GM18867 (cell line): ENCODE data around the gene RASSF10.
"Not testable (repeated sequence)": the region's sequence is repeated elsewhere in the genome, so short reads cannot be mapped to it uniquely, and the experiment has no call there.

ENCODE experiments used
- ATAC-seq: cut with Tn5 transposase; IDR thresholded peaks from one replicate; pipeline ENCODE4 v1.9.1; 2021; ENCODE audit warnings: mild to moderate bottlenecking, moderate library complexity; ENCODE audit not compliant: unreplicated experiment

The RASSF10 gene

DNA sequence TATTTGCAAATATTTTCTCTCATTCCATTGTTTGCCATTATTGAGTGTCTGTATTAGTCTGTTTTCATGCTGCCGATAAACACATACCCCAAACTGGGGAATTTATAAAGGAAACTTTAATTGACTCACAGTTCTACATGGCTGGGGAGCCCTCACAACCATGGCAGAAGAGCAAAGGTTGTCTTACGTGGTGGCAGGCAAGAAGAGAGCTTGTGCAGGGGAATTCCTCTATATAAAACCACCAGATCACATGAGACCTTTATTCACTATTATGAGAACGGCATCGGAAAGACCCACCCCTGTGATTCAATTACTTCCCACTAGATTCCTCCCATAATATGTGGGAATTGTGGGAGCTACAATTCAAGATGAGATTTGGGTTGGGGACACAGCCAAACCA is 10.2 kb downstream of the RASSF10 start:
- ATAC-seq: no peak

DNA sequence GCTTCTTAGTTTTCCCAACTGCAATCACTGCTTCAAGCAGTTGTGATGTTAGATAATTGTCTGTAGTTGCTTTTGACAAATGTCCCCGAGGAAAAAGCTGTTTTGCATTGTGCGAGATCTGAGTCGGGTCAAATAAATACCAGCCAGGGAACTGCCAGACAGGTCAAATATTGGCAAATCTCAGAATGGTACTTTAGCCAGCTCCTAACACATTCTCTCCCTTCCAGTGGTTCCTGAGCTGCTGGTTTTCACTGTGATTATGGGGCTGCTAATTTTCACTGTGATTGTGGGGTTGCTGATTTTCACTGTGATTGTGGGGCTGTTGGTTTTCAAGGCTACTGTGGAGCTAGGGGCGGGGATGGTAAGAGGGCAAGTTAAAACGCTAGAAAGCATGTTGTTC is 14.3 kb downstream of the RASSF10 start:
- no peak for ATAC-seq

DNA sequence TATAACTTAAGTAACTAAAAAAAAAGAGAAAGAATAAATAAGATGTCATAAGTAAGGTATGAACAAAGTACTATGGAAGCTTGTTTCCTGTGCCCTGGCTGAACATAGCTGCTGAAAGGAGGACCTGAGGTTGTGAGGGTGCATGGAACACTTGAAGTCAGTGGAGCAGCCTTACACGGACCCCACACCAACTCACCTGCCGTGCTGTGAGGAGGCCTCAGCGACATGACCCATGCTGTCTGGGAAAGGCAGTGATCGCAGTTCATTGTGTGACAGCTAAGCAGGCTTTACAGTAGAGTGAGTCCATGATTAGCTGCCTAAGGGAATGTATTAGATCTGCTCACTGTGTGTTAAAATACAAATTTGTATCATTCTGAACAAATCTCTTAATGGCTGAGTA is 17.6 kb downstream of the RASSF10 start:
- ATAC-seq: no peak

DNA sequence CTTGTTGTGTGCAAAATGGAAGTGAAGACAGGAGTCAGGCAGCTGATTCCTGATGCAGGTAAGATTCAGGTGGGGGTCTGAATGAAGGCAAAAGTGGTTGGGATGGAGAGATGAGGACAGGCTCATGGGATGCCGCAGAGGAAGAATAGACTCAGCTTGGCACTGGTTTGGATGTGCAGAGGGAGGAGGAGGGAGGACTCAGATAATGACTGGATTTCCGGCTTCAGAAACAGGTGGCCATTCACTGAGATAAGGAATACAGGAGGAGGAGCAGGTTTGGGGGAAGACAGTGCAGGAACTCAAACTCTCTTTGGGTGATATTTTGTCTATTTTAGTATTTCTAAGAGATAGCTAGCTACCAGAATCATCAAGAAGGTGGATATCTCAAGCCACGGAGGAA is 19.2 kb downstream of the RASSF10 start:
- ATAC-seq: no peak

DNA sequence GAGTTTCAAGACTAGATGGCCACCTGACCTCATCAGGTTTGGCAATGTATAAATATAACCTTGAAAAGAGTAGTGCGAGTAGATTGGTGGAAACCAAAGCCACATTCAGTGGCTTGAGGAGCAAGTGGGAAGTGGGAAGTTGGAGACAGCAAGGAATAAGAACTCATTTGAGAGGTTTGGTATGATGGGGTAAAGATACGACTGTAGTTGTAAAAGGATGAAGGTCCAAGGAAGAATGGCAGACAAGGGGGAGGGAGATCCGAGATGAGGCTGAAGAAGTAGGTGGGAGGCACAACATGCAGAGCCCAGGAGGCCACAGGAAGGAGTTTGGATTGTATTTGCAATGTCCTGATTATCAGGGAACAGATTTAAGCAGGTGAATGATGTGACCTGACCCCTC is 20.8 kb downstream of the RASSF10 start:
- ATAC-seq: no peak

DNA sequence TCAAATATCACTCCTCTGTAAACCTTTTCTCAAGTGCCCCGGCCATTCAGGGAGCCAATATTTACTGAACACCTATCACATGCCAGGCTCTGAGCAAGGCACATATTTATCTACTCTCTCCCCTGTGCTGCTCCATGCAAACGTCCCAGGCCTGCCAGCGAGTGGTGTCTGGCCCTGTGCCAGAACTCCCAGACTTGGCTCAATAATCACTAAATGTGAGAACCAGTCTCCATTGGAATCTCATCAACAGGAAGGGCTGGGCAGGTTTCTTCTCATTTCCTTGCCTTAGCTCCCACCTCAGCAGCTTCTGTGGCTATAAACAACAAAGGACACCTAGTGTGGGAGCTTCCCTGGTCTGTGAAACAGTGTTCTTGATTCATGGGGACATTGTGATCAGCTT is 21.7 kb downstream of the RASSF10 start:
- no peak for ATAC-seq

DNA sequence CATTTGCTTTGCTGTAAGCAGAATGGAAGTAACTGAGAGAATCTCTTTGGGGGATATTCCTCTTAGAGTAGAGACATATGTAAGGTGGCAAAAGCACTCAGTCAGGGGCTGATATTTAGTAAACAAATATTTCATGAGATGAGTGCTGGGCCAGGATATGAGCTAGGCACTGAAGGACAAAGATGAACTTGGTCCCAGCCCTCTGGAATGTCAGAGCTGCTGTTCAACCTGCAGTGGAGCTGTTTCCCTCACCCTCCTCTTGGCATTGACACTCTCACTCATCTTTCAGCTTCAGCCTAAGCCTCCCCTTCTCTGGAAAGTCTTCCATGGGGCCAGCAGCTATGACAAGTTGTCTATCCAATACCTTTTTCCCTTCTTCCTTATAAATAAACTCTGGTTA is 22.2 kb downstream of the RASSF10 start:
- ATAC-seq: no peak

DNA sequence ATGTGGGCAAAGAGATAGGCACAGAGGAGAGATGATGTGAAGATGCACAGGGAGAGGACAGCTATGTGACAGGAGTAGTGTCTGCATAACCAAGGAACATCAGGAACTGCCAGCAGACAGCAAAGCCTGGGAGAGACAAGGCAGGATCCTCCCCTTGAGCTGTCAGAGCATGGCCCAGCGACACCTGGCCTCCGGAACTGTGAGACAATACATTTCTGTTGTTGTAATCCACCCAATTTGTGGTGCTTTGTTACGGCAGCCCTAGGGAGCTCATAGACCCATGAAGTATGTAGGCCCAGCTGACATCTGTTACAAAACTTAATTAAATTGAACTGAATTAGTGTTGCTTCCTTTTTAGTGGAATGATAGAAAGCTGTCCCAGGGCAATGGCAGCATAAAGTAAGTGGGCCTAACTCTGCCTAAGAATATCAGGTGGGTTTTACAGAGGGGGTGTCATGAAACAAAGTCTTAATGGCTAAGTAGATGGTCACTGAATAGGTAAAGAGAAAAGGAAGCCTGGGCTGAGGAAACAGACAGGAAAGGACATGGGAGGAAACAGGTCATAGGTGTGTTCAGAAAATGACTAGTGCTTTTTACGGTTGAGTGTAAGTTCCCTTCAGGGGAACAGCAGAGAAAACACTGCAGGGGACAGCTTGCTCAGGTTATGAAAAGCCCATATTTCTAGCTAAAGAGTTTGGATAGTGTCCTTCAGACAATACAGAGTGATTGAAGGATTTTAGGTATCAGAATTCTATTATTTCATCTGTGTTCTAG is 24.8 kb downstream of the RASSF10 start:
- no peak for ATAC-seq

DNA sequence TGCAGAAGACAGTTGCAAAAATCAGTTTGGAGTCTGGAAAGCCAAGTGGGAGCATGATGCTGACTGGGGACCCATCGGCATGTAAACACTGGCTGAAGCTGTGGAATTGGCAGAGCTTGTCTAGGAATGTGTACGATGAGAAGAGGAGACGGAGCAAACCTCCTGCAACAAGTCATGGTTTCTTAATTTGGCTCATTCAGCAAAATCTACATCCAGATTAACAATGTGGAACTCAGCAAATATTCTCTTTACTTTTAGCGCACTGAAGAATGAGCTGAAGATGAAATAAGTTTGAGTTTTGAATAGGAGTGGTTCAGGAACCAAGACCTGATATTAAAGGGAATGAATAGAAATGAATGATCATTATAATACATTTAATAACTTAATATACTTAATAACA is 26.6 kb downstream of the RASSF10 start:
- ATAC-seq: no peak

DNA sequence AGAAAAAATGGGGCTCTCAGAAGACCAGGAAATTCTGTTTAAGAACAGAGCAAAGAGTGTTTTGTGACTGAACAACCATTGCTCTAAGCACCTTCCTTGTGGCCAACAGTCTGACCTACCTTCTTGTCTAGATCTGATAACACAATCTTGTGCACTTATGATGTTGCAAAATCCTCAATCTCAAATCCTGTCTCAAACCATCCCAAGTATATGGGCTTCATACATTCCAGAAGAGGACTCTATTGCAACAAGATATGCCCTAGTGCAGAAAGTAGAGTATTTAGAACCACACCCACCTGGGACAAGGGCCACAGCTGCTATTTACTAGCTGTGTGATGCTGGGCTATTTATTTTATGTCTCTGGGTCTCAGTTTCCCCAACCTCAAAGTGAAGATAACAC is 27.1 kb downstream of the RASSF10 start:
- ATAC-seq: no peak

DNA sequence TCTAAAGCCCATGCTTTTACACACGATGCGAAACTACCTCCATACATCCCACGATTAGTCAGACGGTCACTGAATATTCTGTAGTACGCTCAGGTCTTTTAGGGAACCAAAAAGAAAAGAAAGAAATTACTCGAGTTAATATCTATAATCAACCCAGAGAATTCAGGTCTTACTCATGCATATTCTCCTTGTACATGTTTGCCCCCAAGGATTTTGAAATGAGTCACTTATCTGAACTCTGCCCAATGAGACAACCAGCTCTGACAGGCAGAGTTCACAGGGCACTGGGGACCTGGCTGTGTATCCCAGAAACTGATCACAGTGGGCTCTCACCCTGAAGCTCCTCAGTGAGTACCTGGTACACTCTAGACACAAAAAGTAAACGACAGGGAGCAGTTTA is 29.2 kb downstream of the RASSF10 start:
- no peak for ATAC-seq

DNA sequence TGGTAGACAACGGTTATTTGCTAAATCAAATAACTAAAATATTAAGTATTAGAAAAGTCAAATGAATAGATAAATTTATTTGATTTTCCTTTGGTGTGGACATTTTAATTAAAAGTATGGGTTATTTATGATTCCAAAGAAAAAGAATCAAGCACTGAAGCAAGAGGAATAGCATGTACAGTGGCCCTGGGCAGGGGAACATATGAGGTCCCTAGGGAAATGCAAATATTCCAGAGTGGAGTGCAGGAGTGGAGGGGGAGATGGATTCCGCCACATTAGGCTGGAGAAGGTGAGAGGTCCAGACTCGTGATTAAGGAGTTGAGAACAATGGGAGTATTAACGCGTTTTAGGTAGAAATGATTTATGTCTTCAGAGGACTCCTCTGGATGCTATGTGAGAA is 30.0 kb downstream of the RASSF10 start:
- no peak for ATAC-seq

DNA sequence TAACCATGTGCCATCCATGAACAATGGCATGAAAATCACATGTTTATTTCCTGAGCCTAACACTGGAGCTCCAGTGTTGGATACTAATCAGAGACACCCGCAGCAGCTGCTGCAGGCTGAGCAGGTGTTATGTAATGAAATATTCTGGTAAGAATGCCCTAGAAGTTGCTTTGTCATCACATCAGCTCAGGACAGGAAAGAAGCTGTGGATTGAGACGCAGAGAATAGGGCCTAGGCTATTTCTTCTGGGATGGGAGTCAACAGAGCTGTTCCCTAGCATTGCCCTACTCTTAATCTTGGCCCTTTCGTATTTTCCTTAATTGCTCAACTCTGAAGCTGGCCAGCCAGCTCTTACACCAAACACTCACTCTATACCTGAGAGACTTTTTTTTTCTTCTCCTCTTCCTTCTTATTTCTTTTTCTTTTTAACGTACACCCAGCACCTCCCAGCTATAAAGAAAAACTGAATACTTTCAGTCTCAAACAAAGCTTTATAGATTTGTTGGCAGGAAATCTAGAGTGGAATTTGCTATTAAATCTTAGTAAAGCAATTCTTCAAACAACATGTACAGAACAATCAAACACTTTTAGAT is 31.9 kb downstream of the RASSF10 start:
- ATAC-seq: no peak

DNA sequence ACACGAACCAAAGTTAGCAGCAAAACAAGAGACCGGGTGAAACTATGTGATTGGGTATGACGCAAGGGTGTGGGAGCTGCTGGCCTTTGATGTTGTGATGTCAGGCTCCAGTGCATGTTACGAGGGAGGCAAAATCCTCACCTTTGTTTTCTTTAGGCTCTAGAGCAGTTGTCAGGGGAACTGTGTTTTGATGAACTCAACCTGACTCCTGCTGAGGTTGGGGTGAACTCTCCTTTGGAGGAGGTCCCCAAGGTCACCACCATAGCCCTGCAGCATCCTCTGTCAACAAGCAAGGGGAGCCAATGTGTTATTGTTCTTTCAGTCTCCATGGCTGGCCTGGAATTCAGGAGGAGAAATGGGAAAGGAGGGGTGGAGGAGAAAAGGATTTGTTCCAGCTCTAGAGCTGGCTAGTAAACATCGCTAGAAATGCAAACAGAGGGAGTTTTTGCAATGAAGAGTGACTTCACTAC is 33.8 kb downstream of the RASSF10 start:
- no peak for ATAC-seq

DNA sequence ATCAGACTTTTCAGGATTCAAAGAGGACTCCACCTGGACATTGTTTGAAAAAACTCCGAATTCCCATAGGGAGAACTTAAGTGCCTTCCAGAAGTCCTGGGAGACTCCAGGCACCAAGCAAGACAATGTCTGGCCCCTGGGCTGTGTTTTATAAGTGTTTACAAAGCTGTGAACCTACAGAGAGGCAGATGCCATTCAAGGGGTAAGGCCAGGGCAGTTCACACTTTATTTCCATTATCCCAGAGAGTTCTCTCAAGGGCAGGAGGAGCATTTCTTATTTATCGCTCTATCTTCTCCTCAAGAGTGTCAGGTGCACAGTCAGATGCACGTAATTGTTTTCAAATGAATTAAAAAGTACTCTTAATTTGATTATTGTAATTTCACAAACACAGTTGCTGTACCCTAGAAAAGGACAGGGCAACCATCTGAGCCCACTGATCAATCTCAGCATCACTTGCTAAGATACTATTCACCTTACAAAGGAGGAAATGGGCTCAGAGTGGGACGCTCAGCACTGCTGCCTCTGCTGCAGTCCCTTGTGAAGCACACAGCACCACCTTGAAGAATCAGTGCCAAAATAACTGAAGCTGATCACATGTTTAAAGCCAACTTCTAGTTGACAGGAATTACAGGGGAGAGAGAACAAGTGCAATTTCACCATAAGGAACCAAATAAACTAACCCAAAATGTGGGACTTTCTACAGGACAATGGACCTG is 35.0 kb downstream of the RASSF10 start:
- no peak for ATAC-seq

DNA sequence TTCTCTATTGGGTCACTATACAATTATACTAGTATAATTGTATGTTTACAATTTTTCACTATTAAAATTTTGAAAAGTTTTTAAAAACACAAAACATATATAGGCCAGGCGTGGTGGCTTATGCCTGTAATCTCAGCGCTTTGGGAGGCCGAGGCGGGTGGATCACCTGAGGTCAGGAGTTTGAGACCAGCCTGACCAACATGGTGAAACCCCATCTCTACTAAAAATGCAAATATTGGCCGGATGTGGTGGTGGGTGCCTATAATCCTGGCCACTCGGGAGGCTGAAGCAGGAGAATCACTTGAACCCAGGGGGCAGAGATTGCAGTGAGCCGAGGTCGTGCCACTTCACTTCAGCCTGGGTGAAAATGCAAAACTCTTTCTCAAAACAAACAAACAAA is 36.0 kb downstream of the RASSF10 start:
- not testable (repeated sequence) for ATAC-seq

DNA sequence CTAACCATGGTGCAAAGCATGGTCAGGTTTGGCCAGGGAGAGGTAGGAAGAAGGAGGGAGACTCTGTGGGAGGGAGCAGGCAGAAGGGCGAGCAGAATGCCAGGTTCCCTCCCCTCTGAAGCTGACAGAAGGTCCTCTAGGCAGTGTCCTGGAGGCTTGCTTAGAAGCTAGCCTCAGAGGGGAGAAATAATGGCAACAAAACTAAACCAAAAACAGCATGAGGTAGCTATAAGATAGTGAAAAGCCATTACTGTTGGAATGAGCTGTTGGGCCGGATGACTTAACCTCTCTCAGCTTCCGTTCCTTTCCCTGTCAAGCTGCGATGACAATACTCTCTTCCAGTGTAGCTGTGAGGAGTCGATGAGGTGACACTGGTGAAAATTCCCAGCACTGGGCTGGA is 36.6 kb downstream of the RASSF10 start:
- ATAC-seq: no peak

DNA sequence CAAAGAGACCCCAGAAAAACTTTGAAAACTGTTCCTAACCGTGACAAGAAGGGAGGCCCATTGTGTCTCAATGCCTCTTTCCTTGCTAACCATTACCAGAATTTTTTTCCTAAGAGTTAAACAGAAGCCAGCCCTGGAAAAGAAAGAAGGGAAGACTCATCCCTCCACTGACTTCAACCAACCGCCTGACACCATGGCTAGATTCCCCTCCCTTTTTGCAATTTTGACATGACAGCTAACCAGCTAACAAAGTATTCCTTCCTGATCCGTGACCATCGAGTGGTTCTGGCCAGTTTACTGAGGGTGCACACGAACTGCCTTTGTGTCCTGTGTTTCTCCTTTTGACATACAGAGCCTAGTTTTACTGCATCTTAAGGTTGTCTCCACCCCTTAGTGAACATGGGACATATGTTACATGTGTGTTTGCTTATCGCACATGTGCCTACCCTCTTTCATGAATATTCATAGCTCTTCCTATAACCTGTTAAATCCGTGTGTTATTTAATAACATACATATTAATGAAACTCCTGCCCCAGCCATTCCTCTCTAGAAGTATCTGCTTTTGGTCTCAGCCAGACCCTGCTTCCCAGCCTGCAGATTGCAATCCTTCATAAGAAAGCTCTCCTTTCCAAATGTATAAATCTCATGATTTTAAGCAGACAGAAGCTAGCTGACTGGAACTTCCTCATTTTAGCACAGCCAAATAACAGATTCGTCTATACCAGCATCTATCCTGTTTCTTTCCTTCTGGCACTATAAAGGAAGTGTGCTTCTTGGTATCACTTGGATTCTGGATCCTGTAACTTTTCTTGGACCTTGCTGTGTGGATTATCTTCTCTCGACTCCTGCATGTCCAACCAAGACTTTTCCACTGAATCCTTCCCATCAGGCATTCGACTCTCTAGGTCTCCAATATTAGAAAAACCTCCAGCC is 37.8 kb downstream of the RASSF10 start:
- no peak for ATAC-seq

DNA sequence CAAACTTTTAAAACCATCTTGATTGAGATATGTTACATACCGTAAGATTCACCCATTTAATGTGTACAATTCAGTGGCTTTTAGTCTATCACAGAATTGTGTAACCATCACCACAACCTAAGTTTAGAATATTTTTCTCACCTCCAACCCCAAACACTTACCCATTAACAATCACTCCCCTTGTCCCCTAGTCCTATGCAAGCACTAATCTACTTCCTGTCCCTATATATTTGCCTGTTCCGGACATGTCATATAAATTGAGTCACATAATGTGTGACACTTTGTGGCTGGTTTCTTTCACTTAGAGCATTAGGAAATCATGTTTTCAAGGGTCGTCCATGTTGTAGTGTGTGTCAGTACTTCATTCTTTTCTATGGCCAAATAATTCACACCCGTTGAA is 38.8 kb downstream of the RASSF10 start:
- no peak for ATAC-seq

DNA sequence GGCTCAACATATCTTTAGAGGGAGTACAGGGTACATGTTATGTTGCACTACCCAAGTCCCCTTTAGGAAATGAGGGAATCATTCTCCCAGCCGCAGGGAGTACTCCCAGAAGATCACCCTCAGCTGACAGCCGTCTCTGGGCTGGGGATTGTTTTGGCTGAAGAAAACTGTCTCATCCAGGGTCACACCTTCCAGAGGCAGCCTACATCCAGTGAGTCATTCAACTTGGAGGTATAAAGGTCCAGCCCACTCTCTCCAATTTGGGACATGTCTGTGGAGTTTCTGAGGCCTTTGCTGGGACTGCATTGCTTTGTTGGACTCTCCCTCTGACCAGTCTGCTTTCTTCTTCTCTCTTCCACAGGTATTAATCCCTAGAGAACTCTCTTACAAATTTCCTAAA is 42.1 kb downstream of the RASSF10 start:
- no peak for ATAC-seq

DNA sequence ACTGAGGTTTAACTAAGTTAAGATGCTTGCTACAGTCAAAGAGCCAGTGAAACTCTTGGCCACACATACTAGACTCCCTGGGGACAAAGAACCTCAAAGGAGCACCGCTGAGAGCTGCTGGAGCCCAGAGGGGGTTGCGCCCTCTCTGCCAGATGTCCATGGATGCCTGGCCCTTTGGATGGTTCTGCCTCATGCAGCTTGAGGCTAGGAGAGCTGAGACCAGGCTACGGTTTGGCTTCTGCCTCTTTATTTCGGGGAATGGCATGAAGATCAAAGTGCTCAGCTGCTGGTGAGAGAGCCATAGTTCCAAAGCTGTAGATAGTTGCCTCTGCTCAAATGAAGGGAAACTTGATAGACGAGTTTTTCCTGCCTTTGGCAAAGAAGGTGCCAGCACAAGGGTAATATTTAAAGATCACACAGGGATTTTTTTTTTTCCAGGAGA is 43.0 kb downstream of the RASSF10 start:
- ATAC-seq: no peak
